WTC11 (cell line): ENCODE data around the gene NLN. TPM values are rescaled to one million over a fixed set of nuclear protein-coding genes. Genes with fewer than 3 reads are reported as not detected.
"Not testable (repeated sequence)": the region's sequence is repeated elsewhere in the genome, so short reads cannot be mapped to it uniquely, and the experiment has no call there.

ENCODE experiments used
- ATAC-seq: fragments of 200-7000 bp; cut with Tn5 transposase; 2 replicates; pipeline ENCODE4 v1.10.0; 2021; ENCODE audit warnings: mild to moderate bottlenecking, moderate library complexity
- CTCF ChIA-PET: fragments of 300-600 bp; sonication (Branson Sonifier 250); formaldehyde crosslinking; loops from one replicate; lab custom pipeline; 2021; ENCODE audit warnings: antibody characterized with exemption; lab: Charles Lee
- POLR2A ChIA-PET: fragments of 350-600 bp; sonication (Branson Sonifier 250); formaldehyde crosslinking; loops from one replicate; lab custom pipeline; 2021; ENCODE audit warnings: antibody characterized with exemption; lab: Charles Lee
- DNase-seq: peaks from one replicate; pipeline ENCODE4 v3.0.0; 2021; ENCODE audit warnings: low spot score
- H3K27ac Mint-ChIP-seq: 2 replicates; pipeline ENCODE4 v1.8.0; 2021; ENCODE audit warnings: mixed read lengths
- H3K27me3 Mint-ChIP-seq: 2 replicates; pipeline ENCODE4 v1.8.0; 2021; ENCODE audit warnings: low read depth, mild to moderate bottlenecking, moderate library complexity, mixed read lengths
- H3K36me3 Mint-ChIP-seq: 2 replicates; pipeline ENCODE4 v1.8.0; 2021; ENCODE audit warnings: mixed read lengths
- H3K4me1 Mint-ChIP-seq: 2 replicates; pipeline ENCODE4 v1.8.0; 2022; ENCODE audit warnings: mixed read lengths
- H3K4me3 Mint-ChIP-seq: 2 replicates; pipeline ENCODE4 v1.8.0; 2021; ENCODE audit warnings: mild to moderate bottlenecking, moderate library complexity, mixed read lengths
- H3K9me3 Mint-ChIP-seq: 2 replicates; pipeline ENCODE4 v1.8.0; 2021; ENCODE audit warnings: mixed read lengths
- AFF4 ChIP-seq: sonication (generic); formaldehyde crosslinking; IDR thresholded peaks from 2 replicates; pipeline ENCODE4 v1.8.1; 2023; ENCODE audit warnings: mild to moderate bottlenecking, missing genetic modification reagents, borderline replicate concordance
- CREB1 ChIP-seq: sonication (generic); formaldehyde crosslinking; IDR thresholded peaks from 2 replicates; pipeline ENCODE4 v1.8.0; 2023; ENCODE audit warnings: mild to moderate bottlenecking, missing genetic modification reagents
- GABPB1 ChIP-seq: sonication (generic); formaldehyde crosslinking; IDR thresholded peaks from 2 replicates; pipeline ENCODE4 v1.8.1; 2023; ENCODE audit warnings: mild to moderate bottlenecking, missing genetic modification reagents
- GTF2I ChIP-seq: fragments of 250-450 bp; sonication (Bioruptor Pico); conservative IDR thresholded peaks from 2 replicates; pipeline ENCODE4 v1.4.0; 2021; ENCODE audit warnings: mild to moderate bottlenecking
- KAT7 ChIP-seq: sonication (generic); formaldehyde crosslinking; IDR thresholded peaks from 2 replicates; pipeline ENCODE4 v1.8.1; 2023; ENCODE audit warnings: missing genetic modification reagents, mild to moderate bottlenecking, borderline replicate concordance
- NR2C2 ChIP-seq: sonication (generic); formaldehyde crosslinking; IDR thresholded peaks from 2 replicates; pipeline ENCODE4 v1.8.0; 2022; ENCODE audit warnings: mild to moderate bottlenecking, missing genetic modification reagents
- RELA ChIP-seq: sonication (generic); formaldehyde crosslinking; IDR thresholded peaks from 2 replicates; pipeline ENCODE4 v1.8.1; 2022; ENCODE audit warnings: missing genetic modification reagents, mild to moderate bottlenecking, borderline replicate concordance
- SMAD3 ChIP-seq: sonication (generic); formaldehyde crosslinking; IDR thresholded peaks from 2 replicates; pipeline ENCODE4 v1.8.0; 2022; ENCODE audit warnings: missing genetic modification reagents, mild to moderate bottlenecking, borderline replicate concordance
- SP1 ChIP-seq: sonication (generic); formaldehyde crosslinking; conservative IDR thresholded peaks from 2 replicates; pipeline ENCODE4 v1.8.1; 2022; ENCODE audit warnings: missing genetic modification reagents
- ZNF219 ChIP-seq: sonication (generic); formaldehyde crosslinking; IDR thresholded peaks from 2 replicates; pipeline ENCODE4 v1.8.0; 2023; ENCODE audit warnings: missing genetic modification reagents, mild to moderate bottlenecking, borderline replicate concordance
- ZNF263 ChIP-seq: sonication (generic); formaldehyde crosslinking; IDR thresholded peaks from 2 replicates; pipeline ENCODE4 v1.8.1; 2022; ENCODE audit warnings: low read depth, mild to moderate bottlenecking, moderate library complexity, missing genetic modification reagents
- ZNF423 ChIP-seq: fragments of 250-450 bp; sonication (Bioruptor Pico); IDR thresholded peaks from 2 replicates; pipeline ENCODE4 v2.1.2; 2022; ENCODE audit warnings: mild to moderate bottlenecking, moderate library complexity
- ZNF671 ChIP-seq: fragments of 250-450 bp; sonication (Bioruptor Pico); IDR thresholded peaks from 2 replicates; pipeline ENCODE4 v1.8.0; 2021; ENCODE audit warnings: mild to moderate bottlenecking
- total RNA-seq: library from RNA; stranded (reverse); gene quantifications from 3 replicates; pipeline ENCODE4 v1.2.3, GENCODE V29; 2021
- TF ChIP-seq, protein P1 (sequence below): fragments of 250-450 bp; sonication (Bioruptor Pico); IDR thresholded peaks from 2 replicates; pipeline ENCODE4 v1.8.0; 2021; ENCODE audit warnings: mild to moderate bottlenecking
- TF ChIP-seq, protein P2 (sequence below): sonication (generic); formaldehyde crosslinking; IDR thresholded peaks from 2 replicates; pipeline ENCODE4 v1.8.0; 2022; ENCODE audit warnings: mild to moderate bottlenecking, missing genetic modification reagents
- TF ChIP-seq, protein P3 (sequence below): sonication (generic); formaldehyde crosslinking; IDR thresholded peaks from 2 replicates; pipeline ENCODE4 v1.8.1; 2023; ENCODE audit warnings: mild to moderate bottlenecking, missing genetic modification reagents, moderate library complexity

Gene NLN
- total RNA-seq, 1 experiment from 2014 or later = 163 TPM

- H3K4me1 Mint-ChIP-seq = no peaks in the 10 kb centered on the region
- ChIA-PET CTCF (no interaction called here), POLR2A (no interaction called here)
- no peak overlapping the region for H3K27ac Mint-ChIP-seq
- H3K4me3 Mint-ChIP-seq = no peak overlapping the region
- H3K9me3 Mint-ChIP-seq = peaks cover 3% of the 10 kb centered on the region; the same call in 1 of the 2 replicates
- no peaks in the 10 kb centered on the region for H3K36me3 Mint-ChIP-seq
- ATAC-seq = no peak
- no peaks in the 10 kb centered on the region for H3K27me3 Mint-ChIP-seq
- no peak for DNase-seq
- no peak for TF ChIP-seq AFF4 (CRISPR knock-in tag)
- TF ChIP-seq, protein P1, sequence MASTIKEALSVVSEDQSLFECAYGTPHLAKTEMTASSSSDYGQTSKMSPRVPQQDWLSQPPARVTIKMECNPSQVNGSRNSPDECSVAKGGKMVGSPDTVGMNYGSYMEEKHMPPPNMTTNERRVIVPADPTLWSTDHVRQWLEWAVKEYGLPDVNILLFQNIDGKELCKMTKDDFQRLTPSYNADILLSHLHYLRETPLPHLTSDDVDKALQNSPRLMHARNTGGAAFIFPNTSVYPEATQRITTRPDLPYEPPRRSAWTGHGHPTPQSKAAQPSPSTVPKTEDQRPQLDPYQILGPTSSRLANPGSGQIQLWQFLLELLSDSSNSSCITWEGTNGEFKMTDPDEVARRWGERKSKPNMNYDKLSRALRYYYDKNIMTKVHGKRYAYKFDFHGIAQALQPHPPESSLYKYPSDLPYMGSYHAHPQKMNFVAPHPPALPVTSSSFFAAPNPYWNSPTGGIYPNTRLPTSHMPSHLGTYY (CRISPR knock-in tag) = no peak
- no peak for TF ChIP-seq GTF2I (CRISPR knock-in tag)
- TF ChIP-seq, protein P2, sequence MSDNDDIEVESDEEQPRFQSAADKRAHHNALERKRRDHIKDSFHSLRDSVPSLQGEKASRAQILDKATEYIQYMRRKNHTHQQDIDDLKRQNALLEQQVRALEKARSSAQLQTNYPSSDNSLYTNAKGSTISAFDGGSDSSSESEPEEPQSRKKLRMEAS (CRISPR knock-in tag) = no peak
- TF ChIP-seq ZNF219 (CRISPR knock-in tag) = no peak
- no peak for TF ChIP-seq SP1 (CRISPR knock-in tag)
- no peak for TF ChIP-seq ZNF263 (CRISPR knock-in tag)
- no peak for TF ChIP-seq GABPB1 (CRISPR knock-in tag)
- TF ChIP-seq, protein P3, sequence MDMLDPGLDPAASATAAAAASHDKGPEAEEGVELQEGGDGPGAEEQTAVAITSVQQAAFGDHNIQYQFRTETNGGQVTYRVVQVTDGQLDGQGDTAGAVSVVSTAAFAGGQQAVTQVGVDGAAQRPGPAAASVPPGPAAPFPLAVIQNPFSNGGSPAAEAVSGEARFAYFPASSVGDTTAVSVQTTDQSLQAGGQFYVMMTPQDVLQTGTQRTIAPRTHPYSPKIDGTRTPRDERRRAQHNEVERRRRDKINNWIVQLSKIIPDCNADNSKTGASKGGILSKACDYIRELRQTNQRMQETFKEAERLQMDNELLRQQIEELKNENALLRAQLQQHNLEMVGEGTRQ (CRISPR knock-in tag) = no peak
- no peak for TF ChIP-seq RELA (CRISPR knock-in tag)
- TF ChIP-seq ZNF671 (CRISPR knock-in tag) = no peak
- no peak for TF ChIP-seq NR2C2
- no peak for TF ChIP-seq ZNF423 (CRISPR knock-in tag)
- TF ChIP-seq, all 79 proteins: peak for 0
Observed at GRCh38 chr5:65871182-65871581, 149.2 kb downstream of the NLN start.

DNA sequence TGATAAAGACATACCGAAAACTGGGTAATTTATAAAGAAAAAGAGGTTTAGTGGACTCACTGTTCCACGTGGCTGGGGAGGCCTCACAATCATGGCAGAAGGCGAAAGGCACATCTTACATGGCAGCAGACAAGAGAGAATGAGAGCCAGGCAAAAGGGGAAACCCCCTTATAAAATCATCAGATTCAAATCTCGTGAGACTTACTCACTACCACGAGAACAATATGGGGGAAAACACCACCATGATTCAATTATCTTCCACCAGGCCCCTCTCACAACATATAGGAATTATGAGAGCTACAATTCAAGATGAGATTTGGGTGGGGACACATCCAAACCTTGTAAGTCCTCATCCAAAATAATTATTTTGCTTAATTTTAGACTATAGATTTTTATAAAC, 149.8 kb downstream of the NLN start:
- H3K4me1 Mint-ChIP-seq, H3K9me3 Mint-ChIP-seq, H3K4me3 Mint-ChIP-seq, H3K27me3 Mint-ChIP-seq, POLR2A ChIA-PET, CTCF ChIA-PET, H3K36me3 Mint-ChIP-seq, ATAC-seq, DNase-seq, H3K27ac Mint-ChIP-seq: not testable (repeated sequence)

GRCh38 chr5:65873181-65873750, 151.3 kb downstream of the NLN start:
- peaks cover 16% of the 10 kb centered on the region for H3K9me3 Mint-ChIP-seq
- no peak overlapping the region for H3K27ac Mint-ChIP-seq
- H3K4me3 Mint-ChIP-seq = no peak overlapping the region
- H3K4me1 Mint-ChIP-seq = no peaks in the 10 kb centered on the region
- ChIA-PET CTCF (no interaction called here), POLR2A (interaction anchor here (0.6 kb wide), 1 partner anchor 25 kb away, joined by 3 read pairs; no protein-coding TSS in a partner anchor)
- H3K36me3 Mint-ChIP-seq = no peaks in the 10 kb centered on the region
- TF ChIP-seq CREB1 (CRISPR knock-in tag) = no peak
- TF ChIP-seq SMAD3 (CRISPR knock-in tag) = no peak
- no peak for TF ChIP-seq NR2C2
- no peak for TF ChIP-seq ZNF263 (CRISPR knock-in tag)
- TF ChIP-seq ZNF219 (CRISPR knock-in tag) = no peak
- no peak for TF ChIP-seq KAT7 (CRISPR knock-in tag)
- no peak for DNase-seq
- H3K27me3 Mint-ChIP-seq = no peaks in the 10 kb centered on the region
- no peak for ATAC-seq
